Kidney (tissue), 14 donors: Measurements from ENCODE around the gene ADH4. TPM values are rescaled to one million over a fixed set of nuclear protein-coding genes. Genes with fewer than 3 reads are reported as not detected.
"Not testable (repeated sequence)": the region's sequence is repeated elsewhere in the genome, so short reads cannot be mapped to it uniquely, and the experiment has no call there.

Experiments used
- DNase-seq, 5 donors: peaks; one replicate each; pipeline ENCODE4 v3.0.0-alpha.2; 2013 to 2020
- FAIRE-seq: peaks from 2 replicates; lab custom pipeline; 2012; peaks lifted over from hg19 to GRCh38; lab: Jason Lieb, UNC
- H3K27ac ChIP-seq, 2 donors: one replicate each; pipeline ENCODE4 v1.7.0; 2013; ENCODE audit warnings: low read depth in 2 of 2, low read length in 2 of 2, inconsistent platforms in 1 of 2
- H3K27me3 ChIP-seq: one replicate; pipeline ENCODE4 v1.7.1; 2013; ENCODE audit warnings: low read length, inconsistent platforms; ENCODE audit not compliant: control insufficient read depth, insufficient read depth
- H3K36me3 ChIP-seq, 3 donors: one replicate each; pipeline versions ENCODE4 v1.7.0 to v1.7.1; 2013; ENCODE audit warnings: low read length in 3 of 3, control low read depth in 1 of 3, inconsistent platforms in 1 of 3; ENCODE audit not compliant: insufficient read depth in 3 of 3, control insufficient read depth in 2 of 3
- H3K4me1 ChIP-seq, 3 donors: one replicate each; pipeline versions ENCODE4 v1.7.0 to v1.7.1; 2013; ENCODE audit warnings: low read length in 3 of 3, inconsistent platforms in 1 of 3, low read depth in 1 of 3; ENCODE audit not compliant: control insufficient read depth in 2 of 3, insufficient read depth in 2 of 3
- H3K4me3 ChIP-seq, 3 donors: one replicate each; pipeline versions ENCODE4 v1.7.0 to v1.8.1; 2013; ENCODE audit warnings: low read length in 3 of 3, control low read depth in 1 of 3, inconsistent platforms in 1 of 3
- H3K9ac ChIP-seq, 3 donors: one replicate each; pipeline versions ENCODE4 v1.7.0 to v1.7.1; 2013; ENCODE audit warnings: low read length in 3 of 3, control low read depth in 1 of 3, inconsistent platforms in 1 of 3
- H3K9me3 ChIP-seq, 3 donors: one replicate each; pipeline versions ENCODE4 v1.7.0 to v1.7.1; 2013; ENCODE audit warnings: low read length in 3 of 3, control low read depth in 1 of 3, inconsistent platforms in 1 of 3; ENCODE audit not compliant: control insufficient read depth in 2 of 3, insufficient read depth in 1 of 3
- CTCF ChIP-seq: IDR thresholded peaks from 3 replicates; pipeline ENCODE4 v1.5.1; 2012; ENCODE audit warnings: mild to moderate bottlenecking, moderate library complexity, borderline replicate concordance; ENCODE audit not compliant: insufficient read depth; ENCODE audit errors: extremely low read depth
- intact Hi-C: fragments of 100-400 bp; cut with DNase I; formaldehyde crosslinking; loops from one replicate; pipeline ENCODE4 v1.11.1; 2022
- polyA plus RNA-seq: library from polyadenylated mRNA; stranded (reverse); fragments of 350-450 nt; fragmentation: Illumina TruSeq; extraction: RNeasy Lipid Tissue Mini Kit (QIAGEN cat#74804); gene quantifications from one replicate; pipeline ENCODE4 v1.2.3, GENCODE V29; 2014; ENCODE audit warnings: low read depth, low replicate concordance; ENCODE audit not compliant: insufficient read depth
- total RNA-seq: library from RNA; stranded (reverse); fragmentation: NEBNext Ultra II Directional; extraction: Animal tissue kit (Norgen Biotek cat#: 25700); gene quantifications from one replicate; pipeline ENCODE4 v1.2.1, GENCODE V29; 2021
- donor health status: control.
- donor health status: control.
- donor health status: control.
- donor health status: control.
- donor health status: control.
- donor health status: DM: yes; HTN: yes; CAD: no.
- donor health status: Normal renal cell carcinoma (clear cell type).

ADH4 gene
- total and polyA plus RNA-seq, 2 donors from 2014 or later: 0.52 to 5.9 TPM

- no peaks in the 10 kb centered on the region for H3K27me3 ChIP-seq
- H3K27ac ChIP-seq: no peak overlapping the region
- H3K36me3 ChIP-seq: no peaks in the 10 kb centered on the region
- FAIRE-seq (no peak), DNase-seq (no peak)
- no peak for TF ChIP-seq CTCF
- no peaks in the 10 kb centered on the region for H3K4me1 ChIP-seq
- no peak overlapping the region for H3K9ac ChIP-seq
- H3K4me3 ChIP-seq: no peak overlapping the region
- H3K9me3 ChIP-seq: no peaks in the 10 kb centered on the region
- intact Hi-C loops: no loop called here
Measured at GRCh38 chr4:99099311-99099710, 44.8 kb downstream of the ADH4 start.

- H3K9ac ChIP-seq, H3K36me3 ChIP-seq, H3K27ac ChIP-seq, H3K27me3 ChIP-seq, DNase-seq, intact Hi-C loops, H3K9me3 ChIP-seq, FAIRE-seq, H3K4me1 ChIP-seq, H3K4me3 ChIP-seq: not testable (repeated sequence)
Measured at GRCh38 chr4:99091841-99092240, 52.3 kb downstream of the ADH4 start.

GRCh38 chr4:99091216-99091575 is 52.9 kb downstream of the ADH4 start:
- Histone ChIP-seq H3K9me3 (no peaks in the 10 kb centered on the region), H3K4me3 (no peak overlapping the region), H3K4me1 (peaks cover 0 to 3% (median 0%) of the 10 kb centered on the region in 3 donors), H3K27ac (no peak overlapping the region), H3K36me3 (no peaks in the 10 kb centered on the region), H3K9ac (no peak overlapping the region), H3K27me3 (no peaks in the 10 kb centered on the region)
- no peak for DNase-seq
- FAIRE-seq: no peak
- intact Hi-C loops: no loop called here
- no peak for TF ChIP-seq CTCF

GRCh38 chr4:99090481-99091215 is 53.4 kb downstream of the ADH4 start:
- H3K36me3 ChIP-seq: no peaks in the 10 kb centered on the region
- no peak overlapping the region for H3K9ac ChIP-seq
- H3K27ac ChIP-seq: no peak overlapping the region
- peaks cover 0 to 3% (median 0%) of the 10 kb centered on the region in 3 donors for H3K4me1 ChIP-seq
- no peak for FAIRE-seq
- intact Hi-C loops: no loop called here
- H3K4me3 ChIP-seq: no peak overlapping the region
- no peaks in the 10 kb centered on the region for H3K27me3 ChIP-seq
- TF ChIP-seq CTCF: no peak
- DNase-seq: peak in 2 of 5 donors; percentile 13 to 31
- no peaks in the 10 kb centered on the region for H3K9me3 ChIP-seq
